Cardiac muscle cell (in vitro differentiated cells and primary cell): ENCODE data around the gene EMP2. TPM values are rescaled to one million over a fixed set of nuclear protein-coding genes. Genes with fewer than 3 reads are reported as not detected.
A peak's percentile ranks its signal among the peaks of the same experiment; 100 is the strongest.

ENCODE experiments used
- DNase-seq, 2 donors: peaks; one replicate each; pipeline versions ENCODE4 v3.0.0 to v3.0.0-alpha.2; 2010 to 2017; ENCODE audit warnings: low read depth in 1 of 2, low spot score in 1 of 2
- H3K27ac ChIP-seq: fragments of 200-600 bp; sonication (generic); 2 replicates; pipeline ENCODE4 v1.5.1; 2016
- H3K27me3 ChIP-seq: fragments of 200-600 bp; sonication (generic); 2 replicates; pipeline ENCODE4 v1.6.0; 2016; ENCODE audit warnings: control low read depth
- H3K36me3 ChIP-seq: fragments of 200-600 bp; sonication (generic); 2 replicates; pipeline ENCODE4 v1.5.1; 2016; ENCODE audit warnings: control low read depth
- H3K4me1 ChIP-seq: fragments of 200-600 bp; sonication (generic); 2 replicates; pipeline ENCODE4 v1.8.1; 2017; ENCODE audit warnings: low read depth, mild to moderate bottlenecking, mixed run types
- H3K4me3 ChIP-seq: fragments of 200-600 bp; sonication (generic); 2 replicates; pipeline ENCODE4 v1.5.1; 2016; ENCODE audit warnings: mild to moderate bottlenecking
- H3K9me3 ChIP-seq: fragments of 200-600 bp; sonication (generic); 2 replicates; pipeline ENCODE4 v1.5.1; 2017; ENCODE audit warnings: low read depth, mild to moderate bottlenecking, control low read depth
- polyA plus RNA-seq: library from polyadenylated mRNA; unstranded; fragments of >200 nt; fragmentation: Nextera tagmentation; extraction: Ambion mirVana; gene quantifications from 2 replicates; pipeline ENCODE4 v1.2.1, GENCODE V29; 2016
- total RNA-seq: library from RNA; depleted of rRNA; stranded (reverse); fragments of >200 nt; gene quantifications from 2 replicates; pipeline ENCODE4 v1.2.3, GENCODE V29; 2016
- TF ChIP-seq, protein P1 (sequence below): IDR thresholded peaks from 2 replicates; pipeline ENCODE4 v1.5.1; 2012; ENCODE audit warnings: low read depth, mild to moderate bottlenecking, low read length

Gene EMP2
- total and polyA plus RNA-seq, 2 experiments from 2014 or later = 40.9 to 151 TPM

DNA sequence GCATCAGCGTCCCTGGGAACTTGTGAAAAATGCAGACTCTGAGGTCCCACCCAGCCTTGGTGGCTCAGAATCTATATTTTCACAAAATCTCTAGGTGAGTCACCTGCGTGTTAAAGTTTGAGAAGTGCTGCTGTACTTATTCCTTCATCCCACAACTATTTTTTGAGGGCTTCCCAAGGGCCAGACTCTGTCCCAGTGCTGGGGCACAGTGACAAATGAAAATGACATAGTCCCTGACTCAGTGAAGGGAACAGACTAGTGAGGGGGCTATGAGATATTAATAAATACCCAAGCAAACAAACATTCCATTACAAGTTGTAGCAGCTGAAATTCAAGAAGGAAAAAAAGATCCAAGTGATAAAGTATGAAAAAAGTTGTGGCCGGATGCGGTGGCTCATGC lies 9.9 kb upstream of the EMP2 start:
- no peak for DNase-seq
- H3K27ac ChIP-seq = no peak overlapping the region
- no peaks in the 10 kb centered on the region for H3K36me3 ChIP-seq
- no peaks in the 10 kb centered on the region for H3K9me3 ChIP-seq
- H3K27me3 ChIP-seq = no peaks in the 10 kb centered on the region
- TF ChIP-seq, protein P1, sequence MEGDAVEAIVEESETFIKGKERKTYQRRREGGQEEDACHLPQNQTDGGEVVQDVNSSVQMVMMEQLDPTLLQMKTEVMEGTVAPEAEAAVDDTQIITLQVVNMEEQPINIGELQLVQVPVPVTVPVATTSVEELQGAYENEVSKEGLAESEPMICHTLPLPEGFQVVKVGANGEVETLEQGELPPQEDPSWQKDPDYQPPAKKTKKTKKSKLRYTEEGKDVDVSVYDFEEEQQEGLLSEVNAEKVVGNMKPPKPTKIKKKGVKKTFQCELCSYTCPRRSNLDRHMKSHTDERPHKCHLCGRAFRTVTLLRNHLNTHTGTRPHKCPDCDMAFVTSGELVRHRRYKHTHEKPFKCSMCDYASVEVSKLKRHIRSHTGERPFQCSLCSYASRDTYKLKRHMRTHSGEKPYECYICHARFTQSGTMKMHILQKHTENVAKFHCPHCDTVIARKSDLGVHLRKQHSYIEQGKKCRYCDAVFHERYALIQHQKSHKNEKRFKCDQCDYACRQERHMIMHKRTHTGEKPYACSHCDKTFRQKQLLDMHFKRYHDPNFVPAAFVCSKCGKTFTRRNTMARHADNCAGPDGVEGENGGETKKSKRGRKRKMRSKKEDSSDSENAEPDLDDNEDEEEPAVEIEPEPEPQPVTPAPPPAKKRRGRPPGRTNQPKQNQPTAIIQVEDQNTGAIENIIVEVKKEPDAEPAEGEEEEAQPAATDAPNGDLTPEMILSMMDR = no peak
- no peaks in the 10 kb centered on the region for H3K4me1 ChIP-seq
- no peak overlapping the region for H3K4me3 ChIP-seq

DNA sequence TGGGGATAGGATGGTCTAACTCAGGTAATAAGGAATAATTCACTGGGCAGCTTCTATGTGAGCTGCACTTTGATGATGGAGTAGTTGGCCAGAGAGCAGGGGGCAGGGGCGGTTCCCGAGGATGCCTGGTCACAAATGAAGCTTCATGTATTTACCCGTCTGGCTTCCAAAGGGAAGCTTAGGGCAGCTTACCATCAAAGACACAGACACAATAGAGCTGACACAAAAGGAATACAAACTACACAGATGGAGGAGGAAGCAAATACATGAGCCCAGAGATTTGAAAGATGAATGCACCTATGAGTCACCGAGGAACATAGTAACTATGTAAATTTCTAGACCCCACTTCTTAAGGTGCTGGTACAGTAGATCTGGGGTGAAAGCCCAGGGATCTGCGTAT lies 8.7 kb upstream of the EMP2 start:
- Histone ChIP-seq H3K4me1 (no peaks in the 10 kb centered on the region), H3K9me3 (no peaks in the 10 kb centered on the region), H3K27me3 (no peaks in the 10 kb centered on the region), H3K27ac (no peak overlapping the region), H3K4me3 (no peak overlapping the region), H3K36me3 (no peaks in the 10 kb centered on the region)
- DNase-seq = no peak
- TF ChIP-seq, protein P1 = no peak

DNA sequence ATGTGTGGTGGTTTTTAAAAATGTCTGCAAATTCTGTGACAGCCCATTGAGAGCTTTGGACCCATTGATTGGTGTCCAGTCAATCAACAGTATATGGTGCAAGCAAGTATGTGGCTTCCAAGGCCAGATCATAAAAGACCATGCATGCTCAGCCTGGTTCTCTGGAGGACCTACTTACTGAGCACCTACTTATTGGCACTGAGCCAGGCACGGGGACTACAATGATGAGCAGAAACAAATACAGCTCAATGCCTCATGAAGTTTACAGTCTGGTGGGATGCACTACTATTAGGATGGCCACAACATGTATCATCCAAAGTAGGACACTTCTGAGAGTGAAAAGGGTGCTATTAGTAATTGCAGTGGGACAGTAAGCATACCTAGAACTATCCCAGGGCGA lies 7.2 kb upstream of the EMP2 start:
- H3K4me3 ChIP-seq = no peak overlapping the region
- H3K36me3 ChIP-seq = no peaks in the 10 kb centered on the region
- H3K4me1 ChIP-seq = no peaks in the 10 kb centered on the region
- H3K27me3 ChIP-seq = no peaks in the 10 kb centered on the region
- no peaks in the 10 kb centered on the region for H3K9me3 ChIP-seq
- no peak for DNase-seq
- TF ChIP-seq, protein P1 = no peak
- no peak overlapping the region for H3K27ac ChIP-seq

DNA sequence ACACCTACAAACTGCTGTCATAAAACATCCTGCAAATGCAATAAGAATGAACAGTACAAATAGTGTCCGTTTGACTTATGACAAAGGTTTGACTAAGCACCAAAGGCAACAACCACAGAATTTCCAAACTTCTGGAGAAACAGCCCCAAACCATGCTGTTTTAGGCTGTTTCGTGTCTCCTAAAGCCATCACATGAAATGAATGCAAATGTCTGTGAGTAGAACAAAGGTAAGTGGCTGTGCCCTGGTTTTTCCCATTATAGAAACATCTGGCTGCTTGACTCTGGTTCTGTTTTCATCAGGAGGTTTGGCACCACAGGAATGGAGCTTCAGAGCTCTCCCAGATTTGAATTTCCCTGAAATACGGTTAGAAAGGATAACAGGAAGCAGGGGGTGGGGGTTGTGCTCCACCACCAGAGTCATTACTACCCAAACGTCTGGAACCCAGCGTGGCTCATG lies 4.6 kb upstream of the EMP2 start:
- Histone ChIP-seq H3K27me3 (no peaks in the 10 kb centered on the region), H3K4me3 (no peak overlapping the region), H3K27ac (no peak overlapping the region), H3K9me3 (no peaks in the 10 kb centered on the region), H3K36me3 (no peaks in the 10 kb centered on the region), H3K4me1 (no peaks in the 10 kb centered on the region)
- DNase-seq = no peak
- TF ChIP-seq, protein P1 = no peak

DNA sequence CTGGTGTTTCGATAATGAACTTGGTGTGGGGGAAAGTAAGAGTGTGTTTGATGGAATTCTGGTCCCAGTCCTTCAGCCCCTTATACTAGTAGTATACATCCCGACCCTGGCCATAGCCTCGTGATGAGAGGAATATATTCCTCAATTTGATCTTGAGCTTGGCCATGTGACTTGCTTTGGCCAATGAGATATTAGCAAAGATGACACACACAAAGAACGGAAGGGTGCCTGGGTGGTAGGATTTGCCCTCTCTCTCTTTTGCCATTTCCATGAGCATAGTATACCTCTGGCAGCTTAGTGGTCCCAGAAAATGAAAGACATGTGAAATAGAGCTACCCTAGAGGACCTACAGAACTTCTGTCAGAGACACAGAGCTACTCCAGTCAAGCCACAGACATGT lies 2.9 kb upstream of the EMP2 start:
- Histone ChIP-seq H3K4me1 (peaks cover 12% of the 10 kb centered on the region), H3K36me3 (no peaks in the 10 kb centered on the region), H3K27ac (no peak overlapping the region), H3K27me3 (no peaks in the 10 kb centered on the region), H3K4me3 (no peak overlapping the region), H3K9me3 (no peaks in the 10 kb centered on the region)
- DNase-seq = no peak
- TF ChIP-seq, protein P1 = no peak

DNA sequence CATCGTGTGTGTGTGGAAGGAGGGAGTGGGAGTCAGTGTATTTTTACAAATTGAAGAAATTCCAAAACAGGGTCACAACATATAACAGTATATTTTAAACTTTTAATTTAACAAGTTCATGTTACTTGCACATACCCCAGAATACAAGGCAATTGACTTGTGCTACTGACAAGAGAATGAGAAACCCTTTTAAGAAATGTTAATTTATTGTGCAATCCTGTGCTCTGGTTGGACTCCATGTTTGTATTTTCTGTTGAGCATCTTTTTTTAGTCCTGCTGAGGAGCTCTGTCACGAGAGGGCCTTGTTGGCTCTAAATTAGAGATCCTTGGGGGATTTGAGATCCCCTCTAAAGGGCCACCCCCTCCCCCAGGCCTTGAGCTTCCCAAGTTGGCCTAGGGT lies 1.1 kb upstream of the EMP2 start:
- TF ChIP-seq, protein P1 = no peak
- Histone ChIP-seq H3K36me3 (no peaks in the 10 kb centered on the region), H3K4me1 (peaks cover 28% of the 10 kb centered on the region), H3K9me3 (no peaks in the 10 kb centered on the region), H3K27me3 (no peaks in the 10 kb centered on the region), H3K4me3 (no peak overlapping the region), H3K27ac (no peak overlapping the region)
- peak in 1 of 2 donors; percentile 35 for DNase-seq
